ENCODE data around the gene BIRC6.

The BIRC6 gene

DNA sequence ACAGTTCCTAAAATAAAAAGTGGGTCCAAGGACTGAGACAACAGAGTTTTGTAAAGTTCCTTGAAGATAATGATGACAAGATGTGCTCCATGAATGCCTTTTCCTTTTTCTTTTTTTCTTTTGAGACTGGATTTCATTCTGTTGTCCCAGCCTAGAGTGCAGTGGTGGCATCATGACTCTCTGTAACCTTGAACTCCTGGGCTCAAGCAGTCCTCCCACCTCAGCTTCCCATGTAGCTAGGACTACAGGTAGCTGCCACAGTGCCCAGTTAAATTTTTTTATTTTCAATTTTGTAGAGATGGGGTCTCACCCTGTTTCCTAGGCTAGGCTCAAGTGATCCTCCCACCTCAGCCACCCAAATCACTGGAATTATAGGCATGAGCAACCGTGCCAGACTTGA is 254.9 kb downstream of the BIRC6 start:
- no peak overlapping the region for H2AFZ ChIP-seq (ENCODE audit: low read depth)
- no peaks in the 10 kb centered on the region; the same call in 1 of the 2 replicates for H3K36me3 ChIP-seq (ENCODE audit: insufficient read depth)
- no peak overlapping the region for H3K27ac ChIP-seq
- TF ChIP-seq, protein P1, sequence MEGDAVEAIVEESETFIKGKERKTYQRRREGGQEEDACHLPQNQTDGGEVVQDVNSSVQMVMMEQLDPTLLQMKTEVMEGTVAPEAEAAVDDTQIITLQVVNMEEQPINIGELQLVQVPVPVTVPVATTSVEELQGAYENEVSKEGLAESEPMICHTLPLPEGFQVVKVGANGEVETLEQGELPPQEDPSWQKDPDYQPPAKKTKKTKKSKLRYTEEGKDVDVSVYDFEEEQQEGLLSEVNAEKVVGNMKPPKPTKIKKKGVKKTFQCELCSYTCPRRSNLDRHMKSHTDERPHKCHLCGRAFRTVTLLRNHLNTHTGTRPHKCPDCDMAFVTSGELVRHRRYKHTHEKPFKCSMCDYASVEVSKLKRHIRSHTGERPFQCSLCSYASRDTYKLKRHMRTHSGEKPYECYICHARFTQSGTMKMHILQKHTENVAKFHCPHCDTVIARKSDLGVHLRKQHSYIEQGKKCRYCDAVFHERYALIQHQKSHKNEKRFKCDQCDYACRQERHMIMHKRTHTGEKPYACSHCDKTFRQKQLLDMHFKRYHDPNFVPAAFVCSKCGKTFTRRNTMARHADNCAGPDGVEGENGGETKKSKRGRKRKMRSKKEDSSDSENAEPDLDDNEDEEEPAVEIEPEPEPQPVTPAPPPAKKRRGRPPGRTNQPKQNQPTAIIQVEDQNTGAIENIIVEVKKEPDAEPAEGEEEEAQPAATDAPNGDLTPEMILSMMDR (conservative IDR thresholded peaks at IDR 0.05; ENCODE audit: low read depth, low read length) = no peak
- no peaks in the 10 kb centered on the region for H3K79me2 ChIP-seq (ENCODE audit: insufficient read depth, low read depth)
- no peaks in the 10 kb centered on the region for H4K20me1 ChIP-seq (ENCODE audit: insufficient read depth)
- H3K27me3 ChIP-seq (ENCODE audit: insufficient read depth, low read depth) = no peaks in the 10 kb centered on the region
- H3K9ac ChIP-seq = no peak overlapping the region
- H3K4me3 ChIP-seq (IDR thresholded peaks at IDR 0.05; ENCODE audit: insufficient read depth, low read depth, low read length) = no peak overlapping the region
- H3K4me2 ChIP-seq = no peak overlapping the region
- H3K4me1 ChIP-seq (ENCODE audit: low read depth, poor library complexity, severe bottlenecking) = peaks cover 2% of the 10 kb centered on the region

DNA sequence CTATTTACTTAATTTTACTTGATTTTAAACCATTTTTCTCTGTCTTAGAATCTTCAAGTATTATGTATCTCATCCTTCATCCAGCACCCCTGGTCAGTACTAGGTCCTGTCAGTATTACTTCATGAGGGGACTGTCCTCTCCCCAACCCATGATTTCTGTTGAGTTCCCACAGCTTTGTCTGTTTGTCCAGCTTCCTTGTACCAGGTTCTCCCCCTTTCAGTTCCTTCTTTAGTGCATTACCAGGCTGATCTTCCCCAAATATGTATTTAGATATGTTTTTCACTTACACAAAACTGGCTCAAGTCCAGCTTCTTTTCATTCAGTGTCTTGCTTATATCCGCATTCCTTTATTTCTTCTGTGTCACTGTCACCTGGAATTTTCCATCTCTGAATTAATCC is 257.3 kb downstream of the BIRC6 start:
- Histone ChIP-seq H3K79me2 (ENCODE audit: insufficient read depth, low read depth) (no peaks in the 10 kb centered on the region), H3K36me3 (ENCODE audit: insufficient read depth) (no peaks in the 10 kb centered on the region; the same call in 1 of the 2 replicates), H3K4me3 (IDR thresholded peaks at IDR 0.05; ENCODE audit: insufficient read depth, low read depth, low read length) (no peak overlapping the region), H2AFZ (ENCODE audit: low read depth) (no peak overlapping the region), H3K27me3 (ENCODE audit: insufficient read depth, low read depth) (no peaks in the 10 kb centered on the region), H4K20me1 (ENCODE audit: insufficient read depth) (no peaks in the 10 kb centered on the region), H3K9ac (no peak overlapping the region), H3K27ac (no peak overlapping the region), H3K4me2 (no peak overlapping the region), H3K4me1 (ENCODE audit: low read depth, poor library complexity, severe bottlenecking) (peaks cover 11% of the 10 kb centered on the region)
- TF ChIP-seq, protein P1 (conservative IDR thresholded peaks at IDR 0.05; ENCODE audit: low read depth, low read length) = no peak

DNA sequence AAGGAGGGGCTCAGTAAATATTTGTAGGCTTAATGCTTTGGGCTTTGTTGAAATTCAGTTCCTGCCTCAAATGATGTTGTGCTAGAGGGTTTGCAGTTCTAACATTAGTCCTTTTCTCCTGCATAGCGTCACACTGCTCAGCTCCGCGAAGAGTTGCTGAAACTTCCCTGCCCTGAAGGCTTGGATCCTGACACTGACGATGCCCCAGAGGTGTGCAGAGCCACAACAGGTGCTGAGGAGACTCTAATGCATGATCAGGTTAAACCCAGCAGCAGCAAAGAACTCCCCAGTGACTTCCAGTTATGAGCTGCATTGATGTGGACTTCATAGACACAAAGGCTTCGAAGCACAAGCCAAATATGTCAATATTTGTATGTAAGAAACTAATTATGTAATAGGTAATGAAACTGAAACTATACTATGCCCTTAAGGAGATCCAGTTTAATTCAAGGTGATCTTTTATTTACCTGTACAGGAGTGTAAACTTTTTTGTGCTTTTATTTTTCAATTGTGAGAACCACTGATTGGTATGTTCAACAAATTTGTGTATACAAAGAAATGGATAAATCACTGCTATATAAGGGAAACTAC is 260.9 kb downstream of the BIRC6 start:
- Histone ChIP-seq H3K4me3 (IDR thresholded peaks at IDR 0.05; ENCODE audit: insufficient read depth, low read depth, low read length) (no peak overlapping the region), H3K27me3 (ENCODE audit: insufficient read depth, low read depth) (no peaks in the 10 kb centered on the region), H4K20me1 (ENCODE audit: insufficient read depth) (no peaks in the 10 kb centered on the region), H3K4me2 (no peak overlapping the region), H2AFZ (ENCODE audit: low read depth) (no peak overlapping the region), H3K4me1 (ENCODE audit: low read depth, poor library complexity, severe bottlenecking) (peaks cover 11% of the 10 kb centered on the region), H3K27ac (no peak overlapping the region), H3K36me3 (ENCODE audit: insufficient read depth) (no peaks in the 10 kb centered on the region; the same call in 1 of the 2 replicates), H3K9ac (no peak overlapping the region), H3K79me2 (ENCODE audit: insufficient read depth, low read depth) (no peaks in the 10 kb centered on the region)
- TF ChIP-seq, protein P1 (conservative IDR thresholded peaks at IDR 0.05; ENCODE audit: low read depth, low read length) = no peak

DNA sequence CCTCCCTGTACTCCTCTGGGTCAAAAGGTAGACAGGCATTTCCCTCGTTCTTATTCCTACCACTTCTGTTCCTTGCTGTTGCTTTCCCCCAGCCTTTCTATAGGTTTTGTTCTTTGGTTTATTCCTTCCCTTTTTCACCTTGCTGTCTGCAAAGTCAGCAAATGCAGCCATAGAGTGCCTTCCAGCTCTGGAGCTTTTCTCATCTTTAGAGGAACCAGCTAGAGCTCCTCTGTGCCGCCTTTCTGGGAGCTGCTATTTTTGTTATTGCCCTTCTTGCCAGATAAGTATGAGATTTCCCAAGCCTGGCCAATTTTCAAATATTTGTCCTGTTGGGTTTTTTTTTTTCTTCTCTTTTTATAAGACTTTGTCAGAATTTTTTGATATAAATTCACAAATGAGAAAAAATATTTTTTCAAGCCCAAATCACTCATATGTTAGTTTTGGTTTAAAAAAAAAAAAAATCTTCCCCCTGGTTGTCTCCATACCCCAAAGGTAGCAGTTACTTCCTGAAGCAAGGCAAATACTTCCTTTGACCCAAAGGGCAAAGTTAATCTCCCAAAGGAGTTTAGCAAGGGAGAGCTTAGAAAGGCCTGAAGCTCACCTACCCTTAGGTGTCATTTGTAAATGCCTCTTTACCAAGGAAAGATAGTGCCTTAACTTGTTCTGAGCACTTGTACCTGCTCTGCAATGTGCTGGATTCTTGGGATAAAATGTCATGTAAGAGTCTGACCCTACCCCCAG is 265.9 kb downstream of the BIRC6 start:
- no peaks in the 10 kb centered on the region for H3K79me2 ChIP-seq (ENCODE audit: insufficient read depth, low read depth)
- TF ChIP-seq, protein P1 (conservative IDR thresholded peaks at IDR 0.05; ENCODE audit: low read depth, low read length) = no peak
- H3K9ac ChIP-seq = no peak overlapping the region
- H4K20me1 ChIP-seq (ENCODE audit: insufficient read depth) = no peaks in the 10 kb centered on the region
- H3K4me2 ChIP-seq = no peak overlapping the region
- no peaks in the 10 kb centered on the region for H3K27me3 ChIP-seq (ENCODE audit: insufficient read depth, low read depth)
- H2AFZ ChIP-seq (ENCODE audit: low read depth) = no peak overlapping the region
- H3K4me3 ChIP-seq (IDR thresholded peaks at IDR 0.05; ENCODE audit: insufficient read depth, low read depth, low read length) = no peak overlapping the region
- no peak overlapping the region for H3K27ac ChIP-seq
- H3K4me1 ChIP-seq (ENCODE audit: low read depth, poor library complexity, severe bottlenecking) = peaks cover under 1% of the 10 kb centered on the region
- no peaks in the 10 kb centered on the region for H3K36me3 ChIP-seq (ENCODE audit: insufficient read depth)

All from KMS-11 (cell line).